Cerebellar nuclear complex (tissue), 1 donor: ENCODE results near the gene CCDC9B.
A peak's percentile ranks its signal among the peaks of the same experiment; 100 is the strongest.

Experiments used
- DNase-seq, 2 experiments: peaks; one replicate each; lab custom pipeline; 2025; lab: John Stamatoyannopoulos, UW

The CCDC9B gene

GRCh38 chr15:40345867-40346578 is 5.3 kb upstream of the CCDC9B start:
- no peak for DNase-seq

GRCh38 chr15:40345225-40345866 is 4.6 kb upstream of the CCDC9B start:
- no peak for DNase-seq

- peak; percentile 47 to 72 for DNase-seq
Measured at GRCh38 chr15:40344631-40345120, 3.9 kb upstream of the CCDC9B start.

GRCh38 chr15:40344217-40344616 is 3.5 kb upstream of the CCDC9B start:
- DNase-seq: no peak

- DNase-seq: no peak
Measured at GRCh38 chr15:40343512-40343911, 2.8 kb upstream of the CCDC9B start.

GRCh38 chr15:40342416-40343320 is 1.9 kb upstream of the CCDC9B start:
- DNase-seq: no peak

GRCh38 chr15:40340038-40340739 is 550 bp downstream of the CCDC9B start:
- no peak for DNase-seq

GRCh38 chr15:40339621-40339945 is 1.2 kb downstream of the CCDC9B start:
- no peak for DNase-seq

GRCh38 chr15:40338921-40339620 is 1.7 kb downstream of the CCDC9B start:
- DNase-seq: no peak

- no peak for DNase-seq
Measured at GRCh38 chr15:40338041-40338657, 2.6 kb downstream of the CCDC9B start.

- DNase-seq: no peak
Measured at GRCh38 chr15:40337597-40337996, 3.1 kb downstream of the CCDC9B start.

GRCh38 chr15:40336744-40337122 is 4.0 kb downstream of the CCDC9B start:
- no peak for DNase-seq

GRCh38 chr15:40335938-40336743 is 4.6 kb downstream of the CCDC9B start:
- no peak for DNase-seq

- no peak for DNase-seq
Measured at GRCh38 chr15:40334941-40335795, 5.6 kb downstream of the CCDC9B start.

- DNase-seq: no peak
Measured at GRCh38 chr15:40334541-40334940, 6.2 kb downstream of the CCDC9B start.

GRCh38 chr15:40333922-40334492 is 6.7 kb downstream of the CCDC9B start:
- DNase-seq: no peak

- no peak for DNase-seq
Measured at GRCh38 chr15:40332113-40332781, 8.5 kb downstream of the CCDC9B start.

- DNase-seq: no peak
Measured at GRCh38 chr15:40331637-40332036, 9.1 kb downstream of the CCDC9B start.
